ENCODE results near the gene LTBP1.

DNA sequence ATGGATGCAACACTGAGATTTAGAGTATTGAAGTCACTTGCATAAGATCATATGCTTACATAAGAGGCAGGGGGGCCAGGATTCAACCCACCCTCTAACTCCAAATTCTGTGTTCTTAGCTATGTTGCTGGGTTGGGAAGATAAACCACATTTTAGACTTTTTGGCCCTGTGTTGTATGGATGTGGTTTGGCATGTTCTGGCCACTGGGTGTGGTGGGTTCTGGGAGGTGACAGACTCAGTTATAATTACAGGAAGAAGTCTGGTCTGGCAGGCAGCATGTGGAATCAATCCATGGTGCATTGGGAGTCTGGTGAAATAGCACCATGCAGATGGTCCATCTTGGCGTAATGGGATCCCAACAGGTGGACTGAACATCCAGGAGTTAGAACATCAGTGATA, 138.9 kb downstream of the LTBP1 start:
- TF ChIP-seq, protein P1, sequence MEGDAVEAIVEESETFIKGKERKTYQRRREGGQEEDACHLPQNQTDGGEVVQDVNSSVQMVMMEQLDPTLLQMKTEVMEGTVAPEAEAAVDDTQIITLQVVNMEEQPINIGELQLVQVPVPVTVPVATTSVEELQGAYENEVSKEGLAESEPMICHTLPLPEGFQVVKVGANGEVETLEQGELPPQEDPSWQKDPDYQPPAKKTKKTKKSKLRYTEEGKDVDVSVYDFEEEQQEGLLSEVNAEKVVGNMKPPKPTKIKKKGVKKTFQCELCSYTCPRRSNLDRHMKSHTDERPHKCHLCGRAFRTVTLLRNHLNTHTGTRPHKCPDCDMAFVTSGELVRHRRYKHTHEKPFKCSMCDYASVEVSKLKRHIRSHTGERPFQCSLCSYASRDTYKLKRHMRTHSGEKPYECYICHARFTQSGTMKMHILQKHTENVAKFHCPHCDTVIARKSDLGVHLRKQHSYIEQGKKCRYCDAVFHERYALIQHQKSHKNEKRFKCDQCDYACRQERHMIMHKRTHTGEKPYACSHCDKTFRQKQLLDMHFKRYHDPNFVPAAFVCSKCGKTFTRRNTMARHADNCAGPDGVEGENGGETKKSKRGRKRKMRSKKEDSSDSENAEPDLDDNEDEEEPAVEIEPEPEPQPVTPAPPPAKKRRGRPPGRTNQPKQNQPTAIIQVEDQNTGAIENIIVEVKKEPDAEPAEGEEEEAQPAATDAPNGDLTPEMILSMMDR (IDR thresholded peaks at IDR 0.05), result no peak
- no peak for TF ChIP-seq POLR2A (IDR thresholded peaks at IDR 0.05)

Data from lower leg skin (tissue), 3 donors.